Measurements from ENCODE around the gene MCU.

- TF ChIP-seq POLR2A (IDR thresholded peaks at IDR 0.05) = no peak
- no peak for TF ChIP-seq CTCF (IDR thresholded peaks at IDR 0.05)
Observed at GRCh38 chr10:72764151-72764550, 72.2 kb downstream of the MCU start.

Measured in body of pancreas (tissue), 4 donors.